HG03354 (cell line): ENCODE measurements around the gene STN1.

Experiments used
- ATAC-seq: cut with Tn5 transposase; IDR thresholded peaks from one replicate; pipeline ENCODE4 v1.9.1; 2021; ENCODE audit warnings: mild to moderate bottlenecking; ENCODE audit not compliant: unreplicated experiment, poor library complexity, severe bottlenecking

The STN1 gene

DNA sequence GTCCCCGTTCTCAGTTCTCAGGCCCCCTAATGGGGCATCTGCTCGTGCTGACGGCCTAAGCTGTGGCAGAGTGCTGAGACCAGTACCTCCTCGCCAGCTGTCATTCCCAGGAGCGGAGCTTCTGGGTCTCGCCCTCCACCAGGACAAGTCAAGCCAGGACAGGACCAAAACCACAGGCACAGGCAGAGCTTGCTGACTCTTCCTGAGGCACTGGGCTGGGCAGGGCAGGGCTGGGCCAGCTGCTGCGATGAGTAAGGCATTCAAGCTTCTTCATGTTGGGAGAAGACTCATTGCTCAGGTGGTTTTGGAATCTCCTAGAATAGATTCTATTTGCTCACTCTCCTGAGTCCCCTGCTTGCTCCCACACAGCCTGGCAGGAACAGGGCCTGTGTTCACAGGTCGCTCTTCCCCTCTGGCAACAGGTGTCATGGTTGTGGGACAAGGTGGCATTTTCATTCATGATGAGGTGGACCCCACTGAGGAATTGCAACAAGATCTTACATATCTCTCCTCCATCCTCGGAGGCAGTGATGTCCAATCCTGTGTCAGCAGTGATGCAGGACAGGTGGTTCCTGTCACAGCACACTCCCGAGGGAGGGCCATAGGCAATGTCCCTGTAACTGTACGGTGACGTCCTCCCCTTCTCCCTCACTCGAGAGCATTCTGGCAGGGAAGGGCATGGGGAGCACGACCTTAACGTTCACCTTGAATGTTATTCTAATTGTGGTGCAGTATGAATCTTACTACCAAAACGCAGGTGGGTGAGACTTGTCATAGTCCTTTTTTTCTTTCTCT, 45.6 kb downstream of the STN1 start:
- ATAC-seq, result no peak

DNA sequence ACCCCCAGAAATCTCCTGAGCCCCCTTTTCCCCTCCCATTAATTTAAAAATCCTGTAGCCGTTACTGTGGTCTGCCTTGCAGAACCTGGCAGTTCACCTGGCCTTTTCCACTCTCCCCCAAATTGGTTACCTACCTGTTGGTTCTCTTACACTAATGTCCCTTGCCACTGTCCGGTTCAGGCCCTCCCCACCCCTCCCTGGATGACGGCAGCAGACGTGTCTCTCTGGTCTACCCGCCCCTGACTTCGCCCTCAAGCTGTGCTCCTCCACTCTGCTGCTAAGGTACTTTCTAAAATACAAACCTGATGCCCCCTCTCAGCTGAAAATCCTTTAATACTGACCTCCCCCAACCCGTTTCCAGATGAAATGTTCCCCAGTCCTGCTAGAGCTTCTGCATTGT, 47.0 kb downstream of the STN1 start:
- no peak for ATAC-seq

DNA sequence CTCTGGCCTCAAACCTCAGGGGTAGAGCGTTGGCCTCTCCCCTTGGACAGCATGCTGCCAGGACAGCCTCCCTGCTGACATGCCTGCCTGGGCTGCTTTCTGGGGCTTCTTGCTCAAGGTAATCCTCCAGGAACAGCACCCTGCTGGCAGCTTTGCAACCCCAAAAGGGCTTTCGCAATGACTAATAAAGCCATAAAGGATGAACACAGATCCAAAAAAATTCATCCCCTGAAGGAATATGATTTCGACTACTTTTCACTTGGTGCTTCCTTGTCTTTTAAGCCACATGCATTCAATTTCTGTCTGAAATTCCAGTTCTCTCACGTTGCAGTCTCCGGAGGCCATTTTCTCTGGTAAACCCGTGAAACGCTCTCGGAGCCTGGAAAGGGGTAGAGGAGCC, 47.5 kb downstream of the STN1 start:
- no peak for ATAC-seq

DNA sequence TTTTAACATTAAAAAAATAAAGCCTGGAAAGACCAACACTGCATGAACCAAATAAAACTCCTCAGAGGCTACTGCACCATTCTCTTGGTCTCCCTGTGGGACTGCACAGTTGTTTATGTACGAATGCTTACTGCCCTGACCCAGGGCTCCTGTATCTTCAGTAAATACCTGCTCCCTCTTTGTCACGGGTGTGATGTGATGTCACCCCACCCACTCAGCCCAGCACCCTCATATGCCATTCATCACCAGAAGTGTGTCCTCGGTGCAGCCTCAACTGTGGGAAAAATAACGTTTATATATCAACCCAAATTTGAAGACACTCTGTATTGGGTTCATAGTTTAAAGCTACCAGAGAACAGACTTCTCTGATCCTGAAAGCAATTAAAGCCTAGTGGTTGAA, 48.6 kb downstream of the STN1 start:
- no peak for ATAC-seq

DNA sequence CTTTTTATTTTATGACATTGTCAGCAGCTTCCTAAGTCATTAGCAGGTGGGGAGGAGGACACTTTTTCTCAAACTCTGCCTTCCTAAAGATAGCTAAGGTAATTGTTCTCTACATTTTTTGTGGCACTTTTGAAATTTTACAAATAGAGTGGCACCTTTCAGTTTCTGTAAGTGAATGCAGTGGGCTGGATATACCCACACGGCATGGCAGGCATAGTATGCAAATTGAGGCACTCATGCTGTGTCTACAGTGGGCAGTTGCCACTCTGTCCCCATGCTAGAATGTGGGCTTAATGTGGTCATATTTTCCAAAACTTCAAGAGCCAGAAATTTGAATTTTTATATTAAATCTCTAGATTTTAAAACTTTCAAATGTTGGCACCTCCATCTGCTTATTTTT, 49.8 kb downstream of the STN1 start:
- no peak for ATAC-seq

DNA sequence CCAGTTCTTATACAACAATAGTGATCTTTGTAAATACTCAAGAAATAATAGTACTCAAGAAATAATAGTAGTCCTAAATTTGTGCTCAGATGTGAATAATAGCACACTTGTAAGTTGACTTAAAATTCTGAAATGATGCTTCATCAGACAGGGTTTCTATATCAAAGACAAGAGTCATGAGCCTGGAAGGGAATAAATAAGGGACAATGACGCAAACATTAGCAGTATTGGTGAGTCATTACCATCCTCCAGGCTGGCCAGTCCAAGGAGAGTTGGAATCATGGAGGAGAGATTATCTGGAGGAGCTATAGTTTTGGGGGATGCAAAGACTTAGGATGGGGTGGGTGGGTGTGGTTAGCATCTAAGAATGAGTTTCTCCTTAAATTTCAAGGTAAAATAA, 56.5 kb downstream of the STN1 start:
- ATAC-seq, result no peak

DNA sequence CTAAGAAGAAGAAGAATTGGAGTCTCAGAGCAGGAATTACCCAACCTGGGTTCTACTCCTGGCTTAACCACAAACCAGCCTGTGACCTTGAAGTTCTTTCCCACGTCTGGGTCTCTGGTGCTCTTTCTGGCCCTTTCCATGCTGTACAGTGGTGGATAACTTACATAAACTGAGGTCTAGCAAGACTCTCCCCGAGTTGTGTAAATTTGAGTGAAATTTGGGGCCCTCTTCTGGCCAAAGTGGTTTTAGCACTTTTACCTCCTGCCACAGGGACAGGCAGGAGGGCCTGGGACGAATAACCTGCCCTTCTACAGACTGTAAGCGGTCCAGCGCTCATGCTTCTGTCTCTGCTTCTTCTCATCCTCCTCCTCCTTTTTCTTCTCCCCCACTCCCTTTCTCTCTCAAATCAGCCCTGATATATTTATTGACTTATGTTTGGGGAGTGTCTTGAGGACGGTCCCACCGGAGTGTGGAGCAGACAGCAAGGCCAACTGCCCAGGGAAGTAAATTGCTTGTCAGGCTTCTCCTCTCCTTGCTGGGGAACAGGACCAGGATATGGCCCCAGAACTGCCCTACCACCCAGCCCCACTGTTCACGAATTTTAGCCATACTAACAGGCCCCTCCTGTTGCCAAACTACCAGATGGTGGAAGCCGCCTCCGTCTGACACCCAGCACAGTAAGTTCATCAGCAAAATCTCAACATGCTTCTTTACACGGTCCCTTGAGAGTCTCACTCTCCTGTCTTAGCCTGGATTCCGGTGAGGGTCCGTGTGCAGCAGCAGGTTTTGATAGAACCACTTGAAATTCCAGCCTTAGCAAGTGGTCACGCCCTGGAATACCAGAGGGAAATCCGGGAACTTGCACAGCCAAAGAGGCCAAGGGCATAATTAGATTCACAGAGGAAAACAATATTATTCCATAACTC, 58.6 kb downstream of the STN1 start:
- peak; percentile 71 for ATAC-seq

DNA sequence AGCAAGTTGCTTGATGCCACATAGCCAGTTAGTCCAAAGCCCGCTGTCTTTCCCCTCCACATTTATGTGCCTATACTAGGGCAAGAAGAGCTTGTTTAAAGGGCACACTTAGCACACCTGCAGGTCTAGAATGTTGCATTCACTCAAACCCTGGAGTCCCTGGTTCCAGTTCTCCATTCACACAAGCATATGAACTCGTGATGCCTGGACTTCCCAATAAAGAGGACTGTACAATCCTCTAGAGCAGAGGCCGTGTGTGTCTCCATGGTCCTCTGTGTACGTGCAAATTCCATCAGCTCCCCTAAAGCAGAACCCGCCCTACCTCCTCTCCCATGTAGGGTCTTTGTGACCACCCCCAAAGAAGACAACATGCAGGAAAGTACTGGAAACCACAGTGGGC, 59.6 kb downstream of the STN1 start:
- no peak for ATAC-seq

DNA sequence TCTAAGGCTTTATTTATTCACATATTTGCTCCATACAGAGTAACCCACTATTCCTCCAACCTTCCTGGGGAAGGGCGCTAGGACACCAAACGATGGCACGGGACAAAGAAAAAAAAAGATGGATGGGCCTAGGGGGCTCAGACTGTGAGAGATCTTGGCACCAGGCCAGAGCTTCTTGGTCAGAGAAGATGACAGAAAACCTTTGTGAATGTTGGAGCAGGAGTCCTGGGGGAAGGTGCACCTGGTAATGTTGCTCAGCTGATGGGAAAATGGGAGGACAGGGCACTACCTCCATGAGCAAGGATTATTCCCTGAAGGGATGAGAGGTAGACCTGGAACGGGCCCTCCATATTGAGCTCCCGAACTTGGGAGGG, 61.2 kb downstream of the STN1 start:
- ATAC-seq, result no peak

DNA sequence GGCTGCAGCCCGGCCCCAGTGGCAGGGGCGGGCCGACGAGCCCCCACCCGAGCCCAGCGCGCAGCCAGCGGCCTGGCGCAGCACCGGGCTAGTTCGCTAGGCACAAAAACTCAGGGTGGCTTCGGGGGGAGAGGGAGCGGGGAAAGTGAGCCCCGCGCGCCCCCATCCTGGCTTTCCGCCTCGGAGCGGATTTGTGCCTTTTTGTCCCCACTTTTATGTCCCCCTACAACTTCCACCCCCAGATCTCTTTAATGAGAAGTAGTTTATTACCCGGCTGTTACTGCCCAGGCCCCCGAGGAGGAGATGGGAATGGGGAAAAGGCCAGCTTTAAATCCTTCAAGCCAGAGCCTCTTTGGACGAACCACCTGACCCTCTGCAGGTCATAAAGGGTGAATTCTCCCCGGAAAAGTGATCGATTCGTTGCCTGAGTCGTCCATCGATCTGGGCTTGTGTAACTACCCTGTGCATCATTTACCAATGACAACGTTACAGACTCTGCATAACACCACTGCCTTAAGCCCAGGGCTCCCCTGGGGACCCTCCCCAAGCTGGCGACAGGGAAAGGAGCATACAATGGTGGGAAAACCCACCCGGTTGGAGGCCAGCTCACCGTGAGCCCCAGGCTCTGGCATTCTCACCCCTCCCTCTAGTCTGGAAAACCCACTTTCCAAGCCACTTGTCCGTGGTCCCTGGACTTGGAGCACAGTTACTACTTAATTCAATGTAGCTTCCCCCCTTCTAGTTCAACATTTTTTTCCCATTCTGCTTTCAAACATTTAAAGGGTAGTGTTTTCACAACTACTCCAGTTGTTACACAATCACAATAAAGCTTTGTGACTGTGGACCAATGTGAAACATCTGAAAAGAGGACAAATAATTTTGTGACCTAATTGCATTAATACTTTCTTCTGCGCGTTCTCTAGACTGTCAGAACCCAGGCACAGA, 61.9 kb downstream of the STN1 start:
- no peak for ATAC-seq

DNA sequence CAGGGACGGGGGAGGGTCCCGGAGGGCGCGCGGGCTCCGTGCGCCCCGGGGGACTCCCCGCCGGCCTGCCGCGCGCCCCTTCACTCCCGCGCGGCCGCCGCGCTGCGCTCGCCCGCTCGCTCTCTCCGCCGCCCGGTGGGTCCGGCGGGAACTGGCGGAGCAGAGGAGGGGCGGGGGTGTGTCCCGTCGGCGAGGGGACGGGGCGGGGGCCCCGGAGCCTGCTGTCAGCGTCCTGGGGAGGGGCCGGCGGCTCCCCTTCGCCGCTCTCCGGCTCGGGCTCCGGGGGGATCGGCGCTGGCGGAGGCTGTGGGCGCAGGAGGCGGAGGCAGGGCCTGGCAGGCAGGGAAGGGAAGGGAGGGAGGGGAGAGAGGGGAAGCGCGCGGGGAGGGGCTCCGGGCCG, 62.6 kb downstream of the STN1 start, which contains the start of gene SH3PXD2A:
Gene SH3PXD2A (minus strand): TSS at position 153 of the 400 bp plus-strand sequence. CDS start 310 bp downstream, outside the sequence.
- ATAC-seq, result no peak

DNA sequence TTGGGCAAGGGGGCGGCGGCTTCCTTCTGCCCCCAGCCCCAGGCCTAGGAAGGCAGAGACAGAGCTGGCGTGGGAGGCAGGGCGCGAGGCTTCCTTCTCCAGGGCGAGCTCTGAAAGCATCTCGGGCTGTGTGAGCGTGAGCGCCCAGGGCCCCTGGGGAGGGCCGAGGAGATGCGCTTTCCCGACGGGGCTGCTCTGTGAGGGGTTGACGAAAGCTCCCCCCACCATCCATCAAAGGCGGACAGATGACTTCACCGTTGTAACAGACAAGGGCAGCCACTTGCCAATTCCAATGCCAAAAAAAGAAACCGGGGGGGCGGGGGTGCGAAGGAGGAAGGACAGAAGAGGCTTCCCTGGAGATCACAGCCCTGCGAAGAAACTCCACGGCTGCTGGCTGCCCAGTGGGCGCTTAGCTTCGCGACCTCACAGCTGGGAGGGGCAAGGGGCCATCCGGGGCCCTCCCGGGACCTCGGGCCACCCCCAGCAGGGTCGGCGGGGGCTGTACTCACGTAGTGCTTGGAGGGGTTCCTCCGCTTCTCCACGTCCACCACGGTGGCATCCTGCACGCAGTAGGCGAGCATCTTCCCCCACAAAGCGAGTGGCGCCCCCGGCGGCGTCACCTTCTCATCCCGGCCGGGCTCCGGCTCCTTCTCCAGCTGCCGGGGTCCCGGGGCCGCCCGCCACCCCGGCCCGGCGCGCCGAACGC, 63.1 kb downstream of the STN1 start:
- ATAC-seq, result no peak

DNA sequence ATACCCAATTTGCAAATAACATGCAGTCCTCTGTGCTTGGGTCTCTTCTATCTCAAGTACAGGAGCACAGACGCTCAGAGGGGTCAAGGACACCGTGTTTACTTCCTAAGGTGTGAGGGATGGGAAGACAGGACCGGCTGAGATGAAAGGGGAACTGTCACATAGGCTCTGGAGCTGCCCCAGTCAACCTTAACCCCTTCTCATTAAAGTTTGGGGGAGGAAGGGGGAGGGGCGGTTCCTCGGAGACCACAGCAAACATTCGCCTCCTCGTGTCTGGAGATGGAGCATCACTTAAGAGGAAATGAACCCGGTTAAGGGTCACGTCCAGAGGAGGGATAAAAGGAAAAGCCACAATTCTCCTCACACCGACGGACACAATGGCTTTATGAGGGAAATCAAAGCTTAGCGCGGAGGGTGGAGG, 63.7 kb downstream of the STN1 start:
- ATAC-seq, result no peak

DNA sequence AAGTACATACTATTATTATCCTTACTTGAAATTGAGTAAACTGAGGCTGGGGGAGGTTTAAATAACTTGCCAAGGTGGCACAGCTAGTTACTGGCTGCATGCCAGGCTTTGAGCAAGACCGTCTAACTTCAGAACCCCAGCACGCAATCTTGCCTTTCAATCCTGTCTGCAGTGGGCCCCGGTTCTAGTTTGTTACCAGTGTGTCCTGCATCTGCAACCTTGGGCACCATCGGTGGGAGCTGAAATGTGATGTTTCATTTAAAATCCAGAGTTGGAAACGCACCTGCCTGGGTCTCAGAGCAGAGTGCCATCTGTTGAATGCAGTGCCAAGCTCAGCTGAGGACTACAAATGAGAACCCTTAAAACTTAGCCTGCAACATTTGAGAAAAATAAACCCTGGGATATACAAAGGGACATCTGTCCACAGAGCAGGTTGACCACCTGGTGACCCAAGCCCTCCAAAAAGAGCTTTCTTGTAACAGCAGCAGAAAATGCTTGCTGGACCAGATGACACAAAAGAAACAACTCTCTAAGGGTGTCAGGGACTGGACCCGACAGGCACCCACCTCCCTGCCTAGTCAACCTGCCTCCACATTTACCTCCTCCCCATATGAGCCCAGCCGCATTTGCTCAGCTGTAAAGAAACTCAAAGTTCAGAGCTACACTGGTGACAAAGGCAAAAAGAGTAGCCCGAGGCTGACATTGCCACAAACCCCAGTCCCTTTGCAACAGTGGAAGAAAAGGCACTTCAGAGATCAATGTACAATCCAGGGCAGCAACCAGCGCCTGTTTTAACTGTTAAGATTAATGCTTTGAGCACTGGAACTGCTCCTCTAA, 64.3 kb downstream of the STN1 start:
- ATAC-seq, result no peak

DNA sequence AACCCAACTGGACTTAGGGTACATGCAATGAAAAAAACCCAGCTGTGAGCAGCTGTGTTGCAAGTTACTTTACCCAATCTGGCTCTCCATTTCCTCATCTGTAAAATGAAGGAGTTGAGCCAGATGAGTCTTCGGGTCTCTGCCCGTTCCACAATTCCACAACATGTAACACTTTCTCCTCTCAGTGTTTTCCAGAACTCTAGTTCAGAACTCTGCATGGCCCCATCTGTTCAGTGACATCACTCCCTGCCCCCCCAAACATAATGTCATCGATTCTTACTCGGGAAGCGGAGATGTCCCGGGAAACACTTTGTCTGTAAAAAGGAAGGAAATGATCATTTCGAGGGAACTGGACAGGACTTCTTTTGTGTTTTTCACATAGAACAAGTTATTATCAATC, 65.1 kb downstream of the STN1 start:
- ATAC-seq, result no peak

DNA sequence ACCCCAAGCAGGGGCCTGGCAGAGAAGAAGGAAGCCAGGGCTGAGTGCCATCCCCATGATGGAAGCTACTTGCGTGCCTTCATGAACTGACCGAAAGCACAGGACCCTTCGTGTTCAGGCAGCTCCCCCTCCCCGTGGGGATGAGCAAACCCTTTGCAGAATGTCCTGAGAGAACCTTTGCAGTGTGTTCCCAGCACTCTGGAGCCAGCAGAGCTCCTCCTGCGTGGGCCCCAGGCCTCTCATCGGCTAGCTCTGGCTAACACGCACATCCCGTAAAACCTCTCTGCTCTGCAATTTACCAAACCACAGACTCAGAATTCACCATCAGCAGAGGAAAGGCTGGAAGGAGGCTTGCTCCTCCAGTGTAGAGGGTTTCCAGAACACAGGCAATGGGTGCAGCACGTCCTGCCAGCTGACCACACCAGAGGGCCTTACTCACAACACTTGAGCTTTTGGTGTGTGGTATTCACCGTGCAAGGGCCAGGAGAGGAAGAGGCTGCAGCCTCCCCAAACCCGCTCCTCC, 65.7 kb downstream of the STN1 start:
- ATAC-seq, result no peak

DNA sequence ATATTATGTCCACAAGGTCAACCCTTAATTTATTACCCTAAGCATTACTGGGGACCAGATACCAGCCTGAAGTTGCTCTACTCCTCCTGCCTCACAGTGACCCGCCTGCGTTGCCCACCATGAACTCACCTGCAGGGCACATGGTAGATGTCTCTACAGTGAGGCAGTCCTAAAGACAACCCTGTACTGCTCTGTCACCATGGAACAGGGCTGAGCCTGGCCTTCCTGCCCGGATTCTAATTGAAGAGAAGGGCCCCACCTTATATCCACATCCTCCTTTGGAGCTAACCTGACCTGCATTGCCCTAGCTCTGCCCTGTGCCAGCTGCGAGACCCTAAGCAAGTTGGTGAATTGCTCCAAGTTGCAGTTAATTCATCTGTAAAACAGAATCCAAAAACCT, 66.7 kb downstream of the STN1 start:
- ATAC-seq, result no peak

DNA sequence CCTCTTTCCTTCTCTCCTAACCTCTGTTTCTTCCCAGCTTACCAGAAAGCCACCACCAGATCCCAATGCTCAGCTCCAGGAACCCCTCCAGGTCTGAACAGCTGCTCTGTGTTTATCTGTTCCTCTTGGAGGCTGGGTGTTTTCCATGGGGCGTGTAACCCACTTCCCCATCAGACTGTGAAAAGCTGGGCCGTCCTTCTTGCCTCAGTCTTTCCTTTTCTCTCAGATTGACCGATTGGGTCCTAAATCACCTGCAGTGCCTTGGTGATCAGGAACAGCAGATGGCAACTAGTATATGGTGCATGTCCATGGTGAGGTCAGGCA, 67.5 kb downstream of the STN1 start:
- ATAC-seq, result no peak
